ENCODE data around the gene ACBD3. TPM values are rescaled to one million over a fixed set of nuclear protein-coding genes. Genes with fewer than 3 reads are reported as not detected.

ACBD3 gene
- total RNA-seq, 1 experiment from 2014 or later: 93.9 TPM

DNA sequence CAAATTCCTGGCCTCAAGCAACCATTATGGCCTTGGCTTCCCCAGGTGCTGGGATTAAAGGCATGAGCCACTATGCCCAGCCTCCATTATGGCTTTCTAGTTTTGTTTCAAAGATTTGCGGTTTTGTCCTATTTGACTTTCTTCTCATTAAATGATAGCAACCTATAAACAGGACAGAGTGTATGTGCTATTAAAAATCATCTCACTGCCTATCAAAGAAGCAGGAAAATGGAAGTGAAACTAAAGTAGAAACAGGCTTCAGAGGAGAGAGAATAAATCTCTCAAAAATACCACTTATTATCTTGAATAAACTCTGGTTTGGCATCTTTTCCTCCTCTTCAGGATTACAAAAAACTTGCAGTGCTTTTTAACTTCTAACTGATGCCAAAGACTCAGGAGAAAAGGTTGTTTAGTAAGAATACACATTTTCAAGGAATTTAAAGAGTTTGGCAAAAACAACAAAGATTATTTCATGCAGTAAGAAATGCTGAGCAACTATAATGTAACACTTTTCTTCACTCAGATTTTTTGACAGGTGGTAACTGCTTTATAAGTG, 28.7 kb downstream of the ACBD3 start:
- no peak overlapping the region for H3K27ac Mint-ChIP-seq (ENCODE audit: low read depth, unreplicated experiment)
- H3K4me3 Mint-ChIP-seq (ENCODE audit: unreplicated experiment): no peak overlapping the region
- H3K36me3 Mint-ChIP-seq (ENCODE audit: insufficient read depth, unreplicated experiment): peaks cover 97% of the 10 kb centered on the region
- intact Hi-C loops (cut with micrococcal nuclease): no loop called here
- no peak for DNase-seq (ENCODE audit: unreplicated experiment)
- ChIA-PET POLR2A (interaction anchor here (0.5 to 1.1 kb wide), 3 partner anchors 12 to 859 kb away, joined by 3 to 4 read pairs (median 3); no protein-coding TSS in a partner anchor), CTCF (interaction anchor here (0.7 kb wide), 1 partner anchor 181 kb away, joined by 3 read pairs; no protein-coding TSS in a partner anchor)
- no peaks in the 10 kb centered on the region for H3K4me1 Mint-ChIP-seq (ENCODE audit: insufficient read depth, unreplicated experiment)
- BruUV-seq (replicated peaks): no TSS peak
- TF ChIP-seq, protein P1, sequence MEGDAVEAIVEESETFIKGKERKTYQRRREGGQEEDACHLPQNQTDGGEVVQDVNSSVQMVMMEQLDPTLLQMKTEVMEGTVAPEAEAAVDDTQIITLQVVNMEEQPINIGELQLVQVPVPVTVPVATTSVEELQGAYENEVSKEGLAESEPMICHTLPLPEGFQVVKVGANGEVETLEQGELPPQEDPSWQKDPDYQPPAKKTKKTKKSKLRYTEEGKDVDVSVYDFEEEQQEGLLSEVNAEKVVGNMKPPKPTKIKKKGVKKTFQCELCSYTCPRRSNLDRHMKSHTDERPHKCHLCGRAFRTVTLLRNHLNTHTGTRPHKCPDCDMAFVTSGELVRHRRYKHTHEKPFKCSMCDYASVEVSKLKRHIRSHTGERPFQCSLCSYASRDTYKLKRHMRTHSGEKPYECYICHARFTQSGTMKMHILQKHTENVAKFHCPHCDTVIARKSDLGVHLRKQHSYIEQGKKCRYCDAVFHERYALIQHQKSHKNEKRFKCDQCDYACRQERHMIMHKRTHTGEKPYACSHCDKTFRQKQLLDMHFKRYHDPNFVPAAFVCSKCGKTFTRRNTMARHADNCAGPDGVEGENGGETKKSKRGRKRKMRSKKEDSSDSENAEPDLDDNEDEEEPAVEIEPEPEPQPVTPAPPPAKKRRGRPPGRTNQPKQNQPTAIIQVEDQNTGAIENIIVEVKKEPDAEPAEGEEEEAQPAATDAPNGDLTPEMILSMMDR (IDR thresholded peaks at IDR 0.05; ENCODE audit: unreplicated experiment): no peak
- no peaks in the 10 kb centered on the region for H3K9me3 Mint-ChIP-seq (ENCODE audit: unreplicated experiment)
- H3K27me3 Mint-ChIP-seq (ENCODE audit: insufficient read depth, unreplicated experiment): no peaks in the 10 kb centered on the region

DNA sequence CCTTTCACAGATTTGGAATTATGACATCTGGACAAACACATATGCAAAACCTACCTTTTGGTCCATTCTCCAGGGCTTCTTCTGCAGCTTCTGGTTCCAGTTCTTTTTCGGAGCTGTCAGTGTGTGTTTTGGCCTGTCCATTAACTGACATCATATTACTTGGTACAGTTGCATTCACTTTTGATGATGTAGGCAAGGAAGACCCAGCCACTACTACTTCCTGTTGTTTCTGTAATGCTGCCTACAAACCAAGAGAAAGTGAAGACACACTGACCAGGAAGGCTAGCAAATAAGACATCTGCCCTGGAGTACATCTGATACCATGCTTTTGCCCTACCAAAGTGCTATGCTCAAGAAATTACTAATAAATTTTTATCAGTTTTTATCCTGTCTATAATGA, 31.9 kb downstream of the ACBD3 start:
- no peak overlapping the region for H3K27ac Mint-ChIP-seq (ENCODE audit: low read depth, unreplicated experiment)
- ChIA-PET POLR2A (interaction anchor here (0.6 to 2.4 kb wide), 5 partner anchors 14 to 252 kb away, joined by 3 to 9 read pairs (median 4); partner anchors contain the start of gene H3-3A), CTCF (interaction anchor here (0.5 to 5.0 kb wide), 6 partner anchors 19 to 44 kb away, joined by 3 to 42 read pairs (median 4); no protein-coding TSS in a partner anchor)
- no peaks in the 10 kb centered on the region for H3K27me3 Mint-ChIP-seq (ENCODE audit: insufficient read depth, unreplicated experiment)
- H3K4me1 Mint-ChIP-seq (ENCODE audit: insufficient read depth, unreplicated experiment): no peaks in the 10 kb centered on the region
- H3K36me3 Mint-ChIP-seq (ENCODE audit: insufficient read depth, unreplicated experiment): peaks cover 97% of the 10 kb centered on the region
- TF ChIP-seq, protein P1 (IDR thresholded peaks at IDR 0.05; ENCODE audit: unreplicated experiment): no peak
- H3K4me3 Mint-ChIP-seq (ENCODE audit: unreplicated experiment): no peak overlapping the region
- intact Hi-C loops (cut with micrococcal nuclease): no loop called here
- no TSS peak for BruUV-seq (replicated peaks)
- H3K9me3 Mint-ChIP-seq (ENCODE audit: unreplicated experiment): no peaks in the 10 kb centered on the region
- DNase-seq (ENCODE audit: unreplicated experiment): no peak

GRCh38 chr1:226149806-226150205, 36.7 kb downstream of the ACBD3 start:
- DNase-seq (ENCODE audit: unreplicated experiment): peak; percentile 34
- Mint-ChIP-seq H3K4me3 (ENCODE audit: unreplicated experiment) (no peak overlapping the region), H3K4me1 (ENCODE audit: insufficient read depth, unreplicated experiment) (no peaks in the 10 kb centered on the region), H3K27me3 (ENCODE audit: insufficient read depth, unreplicated experiment) (no peaks in the 10 kb centered on the region), H3K9me3 (ENCODE audit: unreplicated experiment) (no peaks in the 10 kb centered on the region), H3K27ac (ENCODE audit: low read depth, unreplicated experiment) (no peak overlapping the region), H3K36me3 (ENCODE audit: insufficient read depth, unreplicated experiment) (peaks cover 99% of the 10 kb centered on the region)
- TF ChIP-seq, protein P1 (IDR thresholded peaks at IDR 0.05; ENCODE audit: unreplicated experiment): no peak
- no TSS peak for BruUV-seq (replicated peaks)
- intact Hi-C loops (cut with micrococcal nuclease): no loop called here
- CTCF ChIA-PET: interaction anchor here (0.5 to 3.7 kb wide), 13 partner anchors 8 to 750 kb away, joined by 3 to 50 read pairs (median 4); no protein-coding TSS in a partner anchor
- POLR2A ChIA-PET: interaction anchor here (0.7 to 2.4 kb wide), 2 partner anchors 13 to 16 kb away, joined by 4 to 6 read pairs; no protein-coding TSS in a partner anchor

GRCh38 chr1:226148121-226148648, 38.4 kb downstream of the ACBD3 start:
- intact Hi-C loops (cut with micrococcal nuclease): no loop called here
- Mint-ChIP-seq H3K4me3 (ENCODE audit: unreplicated experiment) (no peak overlapping the region), H3K36me3 (ENCODE audit: insufficient read depth, unreplicated experiment) (peaks cover 99% of the 10 kb centered on the region), H3K27me3 (ENCODE audit: insufficient read depth, unreplicated experiment) (no peaks in the 10 kb centered on the region), H3K9me3 (ENCODE audit: unreplicated experiment) (no peaks in the 10 kb centered on the region), H3K4me1 (ENCODE audit: insufficient read depth, unreplicated experiment) (no peaks in the 10 kb centered on the region), H3K27ac (ENCODE audit: low read depth, unreplicated experiment) (peak overlapping the region; percentile 10)
- TF ChIP-seq, protein P1 (IDR thresholded peaks at IDR 0.05; ENCODE audit: unreplicated experiment): no peak
- no TSS peak for BruUV-seq (replicated peaks)
- POLR2A ChIA-PET: interaction anchor here (1.4 to 2.4 kb wide), 3 partner anchors 17 to 23 kb away, joined by 3 to 6 read pairs (median 6); no protein-coding TSS in a partner anchor
- no peak for DNase-seq (ENCODE audit: unreplicated experiment)
- CTCF ChIA-PET: interaction anchor here (1.7 to 3.7 kb wide), 2 partner anchors 23 to 34 kb away, joined by 12 to 50 read pairs; no protein-coding TSS in a partner anchor
